Left cardiac atrium (tissue), 4 donors: ENCODE results near the gene TMEM250. TPM values are rescaled to one million over a fixed set of nuclear protein-coding genes. Genes with fewer than 3 reads are reported as not detected.

Experiments
- ATAC-seq, 2 donors: fragments of 200-7000 bp; cut with Tn5 transposase; one replicate each; pipeline ENCODE4 v1.9.1; 2020; ENCODE audit warnings: mild to moderate bottlenecking in 2 of 2, moderate library complexity in 2 of 2
- DNase-seq: peaks from one replicate; pipeline ENCODE4 v3.0.0-alpha.2; 2020
- intact Hi-C, 2 donors: fragments of 100-400 bp; cut with DNase I; formaldehyde crosslinking; loops; one replicate each; pipeline versions ENCODE4 v1.14.1 to v1.15.1; 2022 to 2023
- total RNA-seq, 2 donors: library from RNA; stranded (reverse); fragmentation: NEBNext Ultra II Directional; extraction: Animal tissue kit (Norgen Biotek cat#: 25700); gene quantifications; one replicate each; pipeline ENCODE4 v1.2.1, GENCODE V29; 2021
- donor health status: DM: no; HTN: yes; CAD: no.
- donor health status: DM: no; HTN: yes; CAD: no; lungs with severe emphysema.
- donor health status: DM: yes; HTN: yes; CAD: no.
- donor health status: Dilated cardiomyopathy.

The TMEM250 gene
- total RNA-seq, 2 donors from 2014 or later: 21.6 to 23.4 TPM

GRCh38 chr9:136117291-136117915, 1.3 kb downstream of the TMEM250 start:
- no peak for DNase-seq
- ATAC-seq: no peak
- intact Hi-C loops: no loop called here

GRCh38 chr9:136116360-136117098, 2.1 kb downstream of the TMEM250 start:
- intact Hi-C loops: no loop called here
- ATAC-seq (no peak), DNase-seq (no peak)

GRCh38 chr9:136115641-136116359, 2.9 kb downstream of the TMEM250 start:
- ATAC-seq: no peak
- intact Hi-C loops: no loop called here
- no peak for DNase-seq

- ATAC-seq (no peak), DNase-seq (no peak)
- intact Hi-C loops: no loop called here
Observed at GRCh38 chr9:136115206-136115605, 3.5 kb downstream of the TMEM250 start.

GRCh38 chr9:136114610-136115009, 4.1 kb downstream of the TMEM250 start:
- no peak for DNase-seq
- intact Hi-C loops: no loop called here

GRCh38 chr9:136112541-136112940, 6.1 kb downstream of the TMEM250 start:
- intact Hi-C loops: no loop called here
- ATAC-seq (no peak), DNase-seq (no peak)

More at GRCh38 chr9:136114610-136115009, 4.1 kb downstream of the TMEM250 start:
- no peak for ATAC-seq

- no peak for ATAC-seq
- no peak for DNase-seq
- intact Hi-C loops: no loop called here
Observed at GRCh38 chr9:136111910-136112309, 6.8 kb downstream of the TMEM250 start.

GRCh38 chr9:136111190-136111589, 7.5 kb downstream of the TMEM250 start:
- DNase-seq: no peak
- intact Hi-C loops: no loop called here

GRCh38 chr9:136110082-136111061, 8.3 kb downstream of the TMEM250 start:
- ATAC-seq (peak; percentile 2 to 6), DNase-seq (no peak)
- intact Hi-C loops: no loop called here

More at GRCh38 chr9:136111190-136111589, 7.5 kb downstream of the TMEM250 start:
- no peak for ATAC-seq

- intact Hi-C loops: no loop called here
- peak; percentile 90 to 91 for ATAC-seq
- DNase-seq: peak; percentile 93
Observed at GRCh38 chr9:136109351-136110081, 9.2 kb downstream of the TMEM250 start.

GRCh38 chr9:136108648-136109266, 9.9 kb downstream of the TMEM250 start:
- ATAC-seq (no peak), DNase-seq (no peak)
- intact Hi-C loops: no loop called here

- intact Hi-C loops: no loop called here
- ATAC-seq (no peak), DNase-seq (no peak)
Observed at GRCh38 chr9:136107953-136108647, 10.6 kb downstream of the TMEM250 start.

- ATAC-seq (no peak), DNase-seq (no peak)
- intact Hi-C loops: no loop called here
Observed at GRCh38 chr9:136107155-136107952, 11.3 kb downstream of the TMEM250 start.

GRCh38 chr9:136105398-136106135, 13.1 kb downstream of the TMEM250 start:
- peak; percentile 24 to 45 for ATAC-seq
- intact Hi-C loops: no loop called here
- DNase-seq: peak; percentile 75

- intact Hi-C loops: no loop called here
- DNase-seq (no peak), ATAC-seq (no peak)
Observed at GRCh38 chr9:136104916-136105315, 13.8 kb downstream of the TMEM250 start.

GRCh38 chr9:136104488-136104800, 14.2 kb downstream of the TMEM250 start:
- intact Hi-C loops: no loop called here
- no peak for ATAC-seq
- no peak for DNase-seq
